GM21447 (cell line): ENCODE results near the gene DYNLT2.
"Not testable (repeated sequence)": the region's sequence is repeated elsewhere in the genome, so short reads cannot be mapped to it uniquely, and the experiment has no call there.

Source experiments
- ATAC-seq: cut with Tn5 transposase; IDR thresholded peaks from one replicate; pipeline ENCODE4 v1.9.1; 2021; ENCODE audit not compliant: unreplicated experiment

DYNLT2 gene

DNA sequence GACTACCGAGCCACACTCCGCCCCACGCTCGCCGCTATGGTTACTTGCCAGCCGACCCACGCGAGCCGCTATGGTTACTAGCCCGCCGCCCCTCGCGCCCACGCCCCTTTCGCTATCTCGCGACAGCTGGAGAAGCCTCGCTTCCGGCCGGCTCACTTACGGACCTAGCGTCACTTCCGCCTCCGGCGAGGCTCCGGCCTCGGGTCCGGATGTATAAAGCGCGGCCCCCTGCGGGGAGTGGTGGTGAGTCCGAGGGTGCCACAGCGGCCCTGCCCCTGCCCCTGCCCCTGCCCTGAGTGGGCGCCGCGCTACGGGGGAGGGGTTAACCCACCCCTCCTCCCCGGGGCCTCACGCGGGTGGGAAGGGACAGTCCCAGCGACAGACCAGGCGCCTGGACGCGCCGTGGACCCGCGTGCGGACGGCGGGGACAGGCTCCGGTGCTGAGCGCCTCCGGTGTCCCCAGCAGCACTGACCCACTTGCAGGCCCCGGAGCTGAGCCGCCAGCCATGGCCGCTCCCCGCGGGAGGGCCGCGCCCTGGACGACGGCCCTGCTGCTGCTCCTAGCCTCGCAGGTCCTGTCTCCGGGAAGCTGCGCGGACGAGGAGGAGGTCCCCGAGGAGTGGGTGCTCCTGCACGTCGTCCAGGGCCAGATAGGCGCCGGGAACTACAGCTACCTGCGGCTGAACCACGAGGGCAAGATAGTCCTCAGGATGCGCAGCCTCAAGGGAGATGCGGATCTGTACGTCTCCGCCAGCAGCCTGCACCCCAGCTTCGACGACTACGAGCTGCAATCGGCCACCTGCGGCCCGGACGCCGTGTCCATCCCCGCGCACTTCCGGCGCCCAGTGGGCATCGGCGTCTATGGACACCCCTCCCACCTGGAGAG lies 49.2 kb downstream of the DYNLT2 start, which contains the start of the genes C6orf120 and WDR27:
Gene C6orf120 (plus strand): TSS at position 173 of the 886 bp plus-strand sequence. CDS start 334 bp downstream, at position 507.
Gene WDR27 (minus strand): TSS at position 76 of the 886 bp plus-strand sequence. CDS start 13,024 bp downstream, outside the sequence.
- peak; percentile 93 for ATAC-seq

- ATAC-seq, result peak; percentile 21
These were observed 49.9 kb downstream of the DYNLT2 start for GRCh38 chr6:169701311-169701953.

DNA sequence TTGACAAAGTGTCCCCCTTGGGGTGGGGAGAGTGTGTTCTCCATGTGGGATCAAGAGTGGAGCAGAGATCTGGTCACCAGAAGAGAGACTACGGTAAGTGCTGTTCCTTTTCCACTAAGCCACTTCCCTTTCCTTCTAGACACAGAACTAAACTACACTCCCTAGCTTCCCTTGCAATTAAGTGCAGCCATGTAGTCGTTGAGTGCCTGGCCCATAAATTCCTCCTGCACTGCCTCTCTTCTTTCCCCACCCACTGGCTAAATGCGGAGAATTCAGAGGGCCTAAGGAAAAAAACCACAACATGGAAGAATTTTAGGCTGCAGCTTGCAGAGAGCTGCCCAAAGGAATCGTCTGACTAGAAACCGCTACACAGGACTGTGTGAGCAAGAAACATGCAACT lies 51.1 kb downstream of the DYNLT2 start:
- no peak for ATAC-seq

GRCh38 chr6:169697115-169697514 lies 54.3 kb downstream of the DYNLT2 start:
- not testable (repeated sequence) for ATAC-seq

DNA sequence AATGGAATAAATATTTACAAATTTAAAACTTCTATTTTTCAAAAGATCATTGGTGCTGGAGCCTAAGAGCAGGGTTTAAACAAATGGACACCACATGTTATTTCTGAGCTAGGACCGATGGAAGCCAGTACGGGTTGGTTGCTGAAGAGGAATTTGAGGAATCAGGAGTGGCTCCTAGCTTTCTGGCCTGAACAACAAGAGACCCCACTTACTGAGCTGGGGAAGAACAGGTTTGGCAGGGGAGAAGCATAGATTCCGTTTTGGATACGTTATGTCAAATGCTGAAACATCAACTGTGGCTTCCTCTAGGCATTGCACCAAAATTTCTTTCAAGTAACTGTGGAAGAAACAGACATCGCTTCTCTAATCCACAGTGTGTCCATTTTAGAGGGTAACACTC lies 56.2 kb downstream of the DYNLT2 start:
- ATAC-seq, result no peak

DNA sequence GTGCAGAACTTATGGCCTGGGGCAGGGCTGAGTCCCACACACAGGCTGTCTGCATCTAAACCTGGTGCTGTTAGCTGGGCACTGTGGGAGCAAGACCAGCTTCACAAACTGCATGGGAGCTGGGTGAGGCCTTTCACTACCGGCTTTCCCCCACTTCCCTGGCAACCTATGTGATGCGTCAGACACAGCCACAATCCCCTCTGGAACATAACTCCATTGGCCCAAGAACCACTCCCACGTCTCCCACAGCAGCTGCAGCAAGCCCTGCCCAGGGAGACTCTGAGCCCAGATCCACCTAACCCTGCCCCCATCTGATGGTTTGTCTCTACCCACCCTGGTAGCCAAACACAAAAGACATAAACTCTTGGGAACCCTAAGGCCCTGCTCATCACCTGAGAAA lies 58.9 kb downstream of the DYNLT2 start:
- ATAC-seq, result no peak

DNA sequence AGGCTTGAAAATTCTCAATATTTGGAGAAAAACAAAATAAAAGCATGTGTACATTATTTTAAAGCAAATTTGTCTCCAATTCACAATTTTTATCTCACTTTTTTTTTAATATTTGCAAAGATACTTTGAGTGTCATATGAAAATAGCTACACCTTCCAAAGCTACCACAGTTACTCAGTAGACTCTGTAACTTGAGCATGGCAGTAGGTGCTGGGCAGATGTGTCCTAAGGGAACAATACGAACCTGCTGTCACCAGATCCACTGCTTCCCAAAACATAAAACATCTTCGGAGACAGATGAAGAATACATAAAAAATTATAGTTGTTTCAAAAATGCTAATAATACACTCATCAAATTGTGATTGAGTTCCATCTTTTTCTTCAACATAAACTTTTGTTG lies 60.1 kb downstream of the DYNLT2 start:
- ATAC-seq, result no peak
